OCI-LY3 (cell line): ENCODE measurements around the gene MBTD1.
"Not testable (repeated sequence)": the region's sequence is repeated elsewhere in the genome, so short reads cannot be mapped to it uniquely, and the experiment has no call there.

Source experiments
- H2AFZ ChIP-seq: fragments of 200-600, 300-600 bp; shearing (Covaris generic); 2 replicates; pipeline ENCODE4 v1.6.0; 2014; ENCODE audit warnings: antibody characterized with exemption, low read depth, low read length
- H3K27ac ChIP-seq: fragments of 200-600, 300-600 bp; sonication (generic); 2 replicates; pipeline ENCODE4 v1.5.1; 2014; ENCODE audit warnings: mild to moderate bottlenecking, low read length, moderate library complexity, mixed read lengths
- H3K27me3 ChIP-seq: fragments of 200-600, 300-600 bp; sonication (generic); 2 replicates; pipeline ENCODE4 v1.6.1; 2014; ENCODE audit warnings: low read depth, low read length, mixed read lengths
- H3K36me3 ChIP-seq: fragments of 200-600, 300-600 bp; sonication (generic); replicated peaks from 2 replicates; pipeline ENCODE3; 2014; ENCODE audit warnings: low read depth, low read length, mixed read lengths
- H3K4me1 ChIP-seq: fragments of 300-600, 200-600 bp; sonication (generic); 2 replicates; pipeline ENCODE4 v1.6.1; 2014; ENCODE audit warnings: low read length, mixed read lengths
- H3K4me2 ChIP-seq: fragments of 200-600, 300-600 bp; sonication (generic); 2 replicates; pipeline ENCODE4 v1.6.1; 2014; ENCODE audit warnings: low read length, mixed read lengths
- H3K4me3 ChIP-seq: fragments of 300-600, 200-600 bp; sonication (generic); 2 replicates; pipeline ENCODE4 v1.5.1; 2014; ENCODE audit warnings: antibody characterized with exemption, mild to moderate bottlenecking, low read length, moderate library complexity
- H3K79me2 ChIP-seq: fragments of 300-600, 200-600 bp; shearing (Covaris generic); 2 replicates; pipeline ENCODE4 v1.6.1; 2014; ENCODE audit warnings: mild to moderate bottlenecking, low read length, mixed read lengths
- H3K9ac ChIP-seq: fragments of 300-600, 200-600 bp; shearing (Covaris generic); 2 replicates; pipeline ENCODE4 v1.6.0; 2014; ENCODE audit warnings: mild to moderate bottlenecking, low read length, moderate library complexity
- H3K9me3 ChIP-seq: fragments of 200-600, 300-600 bp; shearing (Covaris generic); 2 replicates; pipeline ENCODE4 v1.6.1; 2014; ENCODE audit warnings: low read length, mixed read lengths; ENCODE audit not compliant: insufficient read depth
- H4K20me1 ChIP-seq: fragments of 200-600, 300-600 bp; sonication (generic); 2 replicates; pipeline ENCODE4 v1.6.1; 2016; ENCODE audit warnings: low read length, mixed read lengths; ENCODE audit not compliant: insufficient read depth
- CTCF ChIP-seq: fragments of 200-600, 300-600 bp; sonication (generic); IDR thresholded peaks from 2 replicates; pipeline ENCODE4 v1.5.1; 2014; ENCODE audit warnings: antibody characterized with exemption, low read length, low read depth
- EZH2phosphoT487 ChIP-seq: fragments of 200-600 bp; shearing (Covaris generic); IDR thresholded peaks from 2 replicates; pipeline ENCODE4 v1.6.1; 2018; ENCODE audit warnings: antibody characterized with exemption, mixed run types, low read depth

Gene MBTD1

DNA sequence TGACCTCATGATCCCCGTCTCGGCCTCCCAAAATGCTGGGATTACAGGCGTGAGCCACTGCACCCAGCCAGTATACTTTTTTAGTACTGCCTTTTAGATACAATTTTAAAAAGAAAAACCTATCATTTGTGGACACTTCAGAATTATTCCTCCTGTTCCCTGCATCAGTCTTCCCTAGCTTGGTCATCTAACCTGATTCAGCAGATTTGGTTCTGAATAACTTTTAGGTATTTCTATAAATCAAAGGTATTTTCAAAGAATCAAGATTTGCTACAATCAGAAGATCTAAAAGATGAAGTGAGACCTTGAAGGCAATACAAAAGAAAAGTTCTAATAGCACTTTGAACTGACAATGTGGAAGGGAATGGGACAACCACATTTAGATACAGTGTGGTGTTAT is 30.0 kb downstream of the MBTD1 start:
- Histone ChIP-seq H3K36me3 (peaks cover 2% of the 10 kb centered on the region), H3K27ac (no peak overlapping the region), H3K4me1 (peaks cover 2% of the 10 kb centered on the region), H3K9me3 (no peaks in the 10 kb centered on the region), H4K20me1 (peaks cover 40% of the 10 kb centered on the region), H3K4me2 (no peak overlapping the region), H3K4me3 (no peak overlapping the region), H3K27me3 (no peaks in the 10 kb centered on the region), H2AFZ (no peak overlapping the region), H3K9ac (no peak overlapping the region), H3K79me2 (peaks cover 77% of the 10 kb centered on the region)
- TF ChIP-seq EZH2phosphoT487 (no peak), CTCF (no peak)

DNA sequence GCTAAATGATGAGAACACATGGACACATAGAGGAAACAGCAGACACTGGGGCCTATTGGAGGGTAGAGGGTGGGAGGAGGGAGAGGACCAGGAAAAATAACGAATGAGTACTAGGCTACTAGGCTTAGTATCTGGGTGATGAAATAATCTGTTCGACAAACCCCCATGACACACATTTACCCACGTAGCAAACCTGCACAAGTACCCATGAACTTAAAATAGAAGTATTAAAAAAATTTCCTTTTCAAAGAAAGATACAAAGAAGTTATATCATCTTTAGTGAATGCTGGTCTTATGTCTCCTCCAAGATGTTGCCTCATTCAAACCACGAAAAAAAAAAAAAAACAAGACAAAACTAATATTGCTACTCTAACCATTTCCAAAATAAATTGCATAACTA is 31.7 kb downstream of the MBTD1 start:
- Histone ChIP-seq H3K9me3 (no peaks in the 10 kb centered on the region), H3K9ac (no peak overlapping the region), H3K36me3 (peaks cover 12% of the 10 kb centered on the region), H3K27me3 (no peaks in the 10 kb centered on the region), H3K27ac (no peak overlapping the region), H3K4me1 (peaks cover 13% of the 10 kb centered on the region), H3K4me3 (no peak overlapping the region), H2AFZ (no peak overlapping the region), H4K20me1 (peaks cover 45% of the 10 kb centered on the region), H3K79me2 (peaks cover 72% of the 10 kb centered on the region), H3K4me2 (no peak overlapping the region)
- TF ChIP-seq EZH2phosphoT487 = no peak
- TF ChIP-seq CTCF = no peak

GRCh38 chr17:51225523-51225922 is 34.3 kb downstream of the MBTD1 start:
- H4K20me1 ChIP-seq = peaks cover 35% of the 10 kb centered on the region
- H3K79me2 ChIP-seq = peaks cover 58% of the 10 kb centered on the region
- not testable (repeated sequence) for H3K4me2 ChIP-seq, H2AFZ ChIP-seq, H3K27me3 ChIP-seq, H3K9me3 ChIP-seq, H3K9ac ChIP-seq, H3K27ac ChIP-seq, H3K4me3 ChIP-seq
- H3K4me1 ChIP-seq = peaks cover 13% of the 10 kb centered on the region
- peaks cover 15% of the 10 kb centered on the region for H3K36me3 ChIP-seq

- Histone ChIP-seq H3K4me3 (no peak overlapping the region), H3K9ac (no peak overlapping the region), H3K9me3 (no peaks in the 10 kb centered on the region), H3K79me2 (peaks cover 50% of the 10 kb centered on the region), H4K20me1 (peaks cover 27% of the 10 kb centered on the region), H2AFZ (no peak overlapping the region), H3K27ac (peak overlapping the region; percentile 4; the same call in 1 of the 2 replicates), H3K4me2 (peak overlapping the region; percentile 27), H3K27me3 (no peaks in the 10 kb centered on the region), H3K36me3 (peaks cover 23% of the 10 kb centered on the region), H3K4me1 (peaks cover 13% of the 10 kb centered on the region)
- no peak for TF ChIP-seq CTCF
- no peak for TF ChIP-seq EZH2phosphoT487
These were observed 35.2 kb downstream of the MBTD1 start for GRCh38 chr17:51224402-51225262.
